MM.1S (cell line): ENCODE results near the gene NTM.

Experiments used
- DNase-seq: peaks from one replicate; pipeline ENCODE4 v3.0.0-alpha.2; 2015
- H2AFZ ChIP-seq: fragments of 300-600 bp; sonication (generic); 2 replicates; pipeline ENCODE4 v1.6.0; 2016; ENCODE audit warnings: antibody characterized with exemption, low read length
- H3F3A ChIP-seq: fragments of 300-600 bp; sonication (generic); 2 replicates; pipeline ENCODE4 v1.6.1; 2016; ENCODE audit warnings: mild to moderate bottlenecking, antibody characterized with exemption, low read length, moderate library complexity, mixed read lengths; ENCODE audit not compliant: insufficient read depth
- H3K27ac ChIP-seq: fragments of 300-600 bp; sonication (generic); 2 replicates; pipeline ENCODE4 v1.5.1; 2016; ENCODE audit warnings: mild to moderate bottlenecking, low read length
- H3K27me3 ChIP-seq: fragments of 300-600 bp; sonication (generic); replicated peaks from 2 replicates; pipeline ENCODE4 v1.6.0; 2016; ENCODE audit warnings: low read length; ENCODE audit not compliant: insufficient read depth
- H3K36me3 ChIP-seq: fragments of 300-600 bp; sonication (generic); replicated peaks from 2 replicates; pipeline ENCODE4 v1.6.1; 2016; ENCODE audit warnings: mild to moderate bottlenecking, low read length, mixed read lengths; ENCODE audit not compliant: insufficient read depth
- H3K4me1 ChIP-seq: fragments of 300-600 bp; sonication (generic); 2 replicates; pipeline ENCODE4 v1.6.1; 2016; ENCODE audit warnings: low read length, mixed read lengths
- H3K4me2 ChIP-seq: fragments of 300-600 bp; sonication (generic); 2 replicates; pipeline ENCODE4 v1.6.0; 2016; ENCODE audit warnings: low read depth, low read length
- H3K4me3 ChIP-seq: fragments of 300-600 bp; sonication (generic); 2 replicates; pipeline ENCODE4 v1.5.1; 2016; ENCODE audit warnings: low read length, mixed read lengths
- H3K79me2 ChIP-seq: fragments of 300-600 bp; sonication (generic); 2 replicates; pipeline ENCODE4 v1.6.1; 2016; ENCODE audit warnings: mixed run types, low read length, mixed read lengths
- H3K9ac ChIP-seq: fragments of 300-600 bp; sonication (generic); 2 replicates; pipeline ENCODE4 v1.6.1; 2016; ENCODE audit warnings: low read length, mixed read lengths
- H3K9me2 ChIP-seq: fragments of 300-600 bp; sonication (generic); replicated peaks from 2 replicates; pipeline ENCODE4 v1.6.1; 2016; ENCODE audit warnings: mild to moderate bottlenecking, low read length, mixed read lengths; ENCODE audit not compliant: insufficient read depth
- H3K9me3 ChIP-seq: fragments of 300-600 bp; sonication (generic); replicated peaks from 2 replicates; pipeline ENCODE4 v1.6.1; 2016; ENCODE audit warnings: mild to moderate bottlenecking, low read length, mixed read lengths; ENCODE audit not compliant: insufficient read depth
- H4K20me1 ChIP-seq: fragments of 300-600 bp; sonication (generic); 2 replicates; pipeline ENCODE4 v1.6.1; 2016; ENCODE audit warnings: mild to moderate bottlenecking, low read length, moderate library complexity, mixed read lengths; ENCODE audit not compliant: insufficient read depth
- CTCF ChIP-seq: fragments of 300-600 bp; sonication (generic); IDR thresholded peaks from 2 replicates; pipeline ENCODE4 v1.5.1; 2016; ENCODE audit warnings: antibody characterized with exemption, low read length, mixed read lengths
- EZH2 ChIP-seq: fragments of 300-600 bp; sonication (generic); optimal IDR thresholded peaks from 2 replicates; pipeline ENCODE3; 2017; ENCODE audit warnings: low read depth, mild to moderate bottlenecking, antibody characterized with exemption, low read length, mixed read lengths
- EZH2phosphoT487 ChIP-seq: fragments of 300-600 bp; sonication (generic); IDR thresholded peaks from 2 replicates; pipeline ENCODE4 v1.6.1; 2018; ENCODE audit warnings: antibody characterized with exemption, low read length

The NTM gene

GRCh38 chr11:131659931-131660330 lies 289.5 kb downstream of the NTM start:
- Histone ChIP-seq H2AFZ (no peak overlapping the region), H3K27ac (no peak overlapping the region), H3K4me2 (no peak overlapping the region), H3K27me3 (no peaks in the 10 kb centered on the region), H3K79me2 (no peaks in the 10 kb centered on the region), H3F3A (no peaks in the 10 kb centered on the region), H3K9me3 (no peaks in the 10 kb centered on the region), H3K9me2 (no peaks in the 10 kb centered on the region), H3K36me3 (no peaks in the 10 kb centered on the region), H3K4me3 (no peak overlapping the region), H3K4me1 (no peaks in the 10 kb centered on the region), H3K9ac (no peak overlapping the region), H4K20me1 (no peaks in the 10 kb centered on the region)
- no peak for DNase-seq
- TF ChIP-seq CTCF (no peak), EZH2 (no peak), EZH2phosphoT487 (no peak)

GRCh38 chr11:131661132-131661531 lies 290.7 kb downstream of the NTM start:
- H3F3A ChIP-seq = no peaks in the 10 kb centered on the region
- H3K9ac ChIP-seq = no peak overlapping the region
- H3K9me2 ChIP-seq = no peaks in the 10 kb centered on the region
- H3K27ac ChIP-seq = no peak overlapping the region
- no peak overlapping the region for H3K4me2 ChIP-seq
- H3K4me1 ChIP-seq = no peaks in the 10 kb centered on the region
- no peak overlapping the region for H3K4me3 ChIP-seq
- no peak overlapping the region for H2AFZ ChIP-seq
- no peak for DNase-seq
- H3K9me3 ChIP-seq = no peaks in the 10 kb centered on the region
- H3K36me3 ChIP-seq = no peaks in the 10 kb centered on the region
- no peak for TF ChIP-seq EZH2phosphoT487
- TF ChIP-seq EZH2 = no peak
- TF ChIP-seq CTCF = no peak
- H3K79me2 ChIP-seq = no peaks in the 10 kb centered on the region
- H4K20me1 ChIP-seq = no peaks in the 10 kb centered on the region
- no peaks in the 10 kb centered on the region for H3K27me3 ChIP-seq

- Histone ChIP-seq H3K27me3 (no peaks in the 10 kb centered on the region), H3K4me2 (no peak overlapping the region)
Observed at GRCh38 chr11:131662317-131662972, 292.0 kb downstream of the NTM start.

More at GRCh38 chr11:131662317-131662972, 292.0 kb downstream of the NTM start:
- no peak overlapping the region for H3K9ac ChIP-seq
- H3K36me3 ChIP-seq = no peaks in the 10 kb centered on the region
- no peaks in the 10 kb centered on the region for H3K9me2 ChIP-seq
- H3K9me3 ChIP-seq = no peaks in the 10 kb centered on the region
- H3K4me1 ChIP-seq = no peaks in the 10 kb centered on the region
- no peak overlapping the region for H2AFZ ChIP-seq
- H3K79me2 ChIP-seq = no peaks in the 10 kb centered on the region
- no peaks in the 10 kb centered on the region for H3F3A ChIP-seq
- H3K4me3 ChIP-seq = no peak overlapping the region
- DNase-seq = no peak
- no peaks in the 10 kb centered on the region for H4K20me1 ChIP-seq
- H3K27ac ChIP-seq = no peak overlapping the region
- TF ChIP-seq EZH2 (no peak), EZH2phosphoT487 (no peak), CTCF (no peak)
